ENCODE results near the gene CDHR5. TPM values are rescaled to one million over a fixed set of nuclear protein-coding genes. Genes with fewer than 3 reads are reported as not detected.
"Not testable (repeated sequence)": the region's sequence is repeated elsewhere in the genome, so short reads cannot be mapped to it uniquely, and the experiment has no call there.

Gene CDHR5
- total RNA-seq, 3 donors from 2014 or later: 6.2 TPM; not detected in 2

- no peak for DNase-seq (ENCODE audit: low spot score in 2 of 2)
- intact Hi-C loops (cut with DNase I; ENCODE audit: low total_unique reads): no loop called here
- no peaks in the 10 kb centered on the region for H3K27me3 ChIP-seq
- no peaks in the 10 kb centered on the region for H3K9me3 ChIP-seq
- no peaks in the 10 kb centered on the region for H3K36me3 ChIP-seq
- TF ChIP-seq POLR2A (IDR thresholded peaks at IDR 0.05) (no peak), POLR2AphosphoS5 (IDR thresholded peaks at IDR 0.05) (no peak), CTCF (IDR thresholded peaks at IDR 0.05) (no peak)
- no peak overlapping the region for H3K4me3 ChIP-seq
- no peaks in the 10 kb centered on the region for H3K4me1 ChIP-seq
- H3K27ac ChIP-seq: no peak overlapping the region
Measured at GRCh38 chr11:653837-654236, 29.1 kb upstream of the CDHR5 start.

- H3K4me1 ChIP-seq; H3K36me3 ChIP-seq; H3K9me3 ChIP-seq; H3K27me3 ChIP-seq; H3K4me3 ChIP-seq; intact Hi-C loops (cut with DNase I; ENCODE audit: low total_unique reads); DNase-seq (ENCODE audit: low spot score in 2 of 2); H3K27ac ChIP-seq: not testable (repeated sequence)
Measured at GRCh38 chr11:653136-653535, 28.4 kb upstream of the CDHR5 start.

- no peaks in the 10 kb centered on the region for H3K27me3 ChIP-seq
- no peak overlapping the region for H3K27ac ChIP-seq
- TF ChIP-seq POLR2AphosphoS5 (IDR thresholded peaks at IDR 0.05): no peak
- H3K4me1 ChIP-seq: no peaks in the 10 kb centered on the region
- H3K4me3 ChIP-seq: no peak overlapping the region
- intact Hi-C loops (cut with DNase I; ENCODE audit: low total_unique reads): no loop called here
- no peaks in the 10 kb centered on the region for H3K36me3 ChIP-seq
- H3K9me3 ChIP-seq: no peaks in the 10 kb centered on the region
- DNase-seq (ENCODE audit: low spot score in 2 of 2): no peak
Measured at GRCh38 chr11:650482-650881, 25.7 kb upstream of the CDHR5 start.

- H3K27ac ChIP-seq; intact Hi-C loops (cut with DNase I; ENCODE audit: low total_unique reads); DNase-seq (ENCODE audit: low spot score in 2 of 2); H3K4me1 ChIP-seq; H3K27me3 ChIP-seq; H3K9me3 ChIP-seq; H3K36me3 ChIP-seq; H3K4me3 ChIP-seq: not testable (repeated sequence)
Measured at GRCh38 chr11:647672-648158, 23.0 kb upstream of the CDHR5 start.

GRCh38 chr11:646214-646613 lies 21.5 kb upstream of the CDHR5 start:
- intact Hi-C loops (cut with DNase I; ENCODE audit: low total_unique reads): no loop called here
- Histone ChIP-seq H3K36me3 (no peaks in the 10 kb centered on the region), H3K4me1 (no peaks in the 10 kb centered on the region), H3K27me3 (no peaks in the 10 kb centered on the region), H3K9me3 (no peaks in the 10 kb centered on the region), H3K4me3 (no peak overlapping the region), H3K27ac (no peak overlapping the region)
- TF ChIP-seq CTCF (IDR thresholded peaks at IDR 0.05) (no peak), POLR2AphosphoS5 (IDR thresholded peaks at IDR 0.05) (no peak), POLR2A (IDR thresholded peaks at IDR 0.05) (no peak)
- DNase-seq (ENCODE audit: low spot score in 2 of 2): no peak

- H3K36me3 ChIP-seq: no peaks in the 10 kb centered on the region
Measured at GRCh38 chr11:645536-645935, 20.8 kb upstream of the CDHR5 start.

More at GRCh38 chr11:645536-645935, 20.8 kb upstream of the CDHR5 start:
- H3K9me3 ChIP-seq: no peaks in the 10 kb centered on the region
- intact Hi-C loops (cut with DNase I; ENCODE audit: low total_unique reads): no loop called here
- no peaks in the 10 kb centered on the region for H3K27me3 ChIP-seq
- TF ChIP-seq CTCF (IDR thresholded peaks at IDR 0.05) (no peak), POLR2A (IDR thresholded peaks at IDR 0.05) (no peak), POLR2AphosphoS5 (IDR thresholded peaks at IDR 0.05) (no peak)
- H3K4me1 ChIP-seq: no peaks in the 10 kb centered on the region
- H3K4me3 ChIP-seq: no peak overlapping the region
- no peak for DNase-seq (ENCODE audit: low spot score in 2 of 2)
- H3K27ac ChIP-seq: no peak overlapping the region

Data from breast epithelium (tissue), 4 donors.